Mucosa of stomach (tissue), 1 donor: Measurements from ENCODE around the gene EXOC2.
"Not testable (repeated sequence)": the region's sequence is repeated elsewhere in the genome, so short reads cannot be mapped to it uniquely, and the experiment has no call there.

Experiments
- H3K27me3 ChIP-seq: one replicate; pipeline ENCODE4 v1.7.0; 2013; ENCODE audit warnings: mild to moderate bottlenecking, low read length; ENCODE audit not compliant: control insufficient read depth, insufficient read depth
- H3K36me3 ChIP-seq: one replicate; pipeline ENCODE4 v1.7.0; 2013; ENCODE audit warnings: low read length; ENCODE audit not compliant: control insufficient read depth, insufficient read depth
- H3K4me1 ChIP-seq: one replicate; pipeline ENCODE4 v1.7.0; 2013; ENCODE audit warnings: mild to moderate bottlenecking, low read length; ENCODE audit not compliant: control insufficient read depth, insufficient read depth
- H3K4me3 ChIP-seq: one replicate; pipeline ENCODE4 v1.7.0; 2013; ENCODE audit warnings: low read length
- H3K9ac ChIP-seq: one replicate; pipeline ENCODE4 v1.7.0; 2013; ENCODE audit warnings: mild to moderate bottlenecking, low read length, moderate library complexity
- H3K9me3 ChIP-seq: one replicate; pipeline ENCODE4 v1.7.0; 2013; ENCODE audit warnings: mild to moderate bottlenecking, low read length, moderate library complexity; ENCODE audit not compliant: control insufficient read depth
- donor health status: Pancreatic carcinoma.

Gene EXOC2

GRCh38 chr6:610882-611281 is 82.1 kb downstream of the EXOC2 start:
- Histone ChIP-seq H3K9ac (no peak overlapping the region), H3K27me3 (no peaks in the 10 kb centered on the region), H3K4me1 (no peaks in the 10 kb centered on the region), H3K4me3 (no peak overlapping the region), H3K9me3 (no peaks in the 10 kb centered on the region), H3K36me3 (no peaks in the 10 kb centered on the region)

GRCh38 chr6:609905-610304 is 83.0 kb downstream of the EXOC2 start:
- H3K27me3 ChIP-seq, result no peaks in the 10 kb centered on the region
- no peak overlapping the region for H3K4me3 ChIP-seq
- H3K36me3 ChIP-seq, result no peaks in the 10 kb centered on the region

GRCh38 chr6:606829-607379 is 86.0 kb downstream of the EXOC2 start:
- Histone ChIP-seq H3K4me1 (no peaks in the 10 kb centered on the region), H3K4me3 (no peak overlapping the region), H3K9ac (no peak overlapping the region), H3K36me3 (no peaks in the 10 kb centered on the region), H3K27me3 (no peaks in the 10 kb centered on the region), H3K9me3 (no peaks in the 10 kb centered on the region)

More at GRCh38 chr6:609905-610304, 83.0 kb downstream of the EXOC2 start:
- H3K9me3 ChIP-seq, result no peaks in the 10 kb centered on the region
- no peaks in the 10 kb centered on the region for H3K4me1 ChIP-seq
- no peak overlapping the region for H3K9ac ChIP-seq

- H3K27me3 ChIP-seq, H3K36me3 ChIP-seq, H3K4me1 ChIP-seq, H3K9me3 ChIP-seq, H3K4me3 ChIP-seq, H3K9ac ChIP-seq: not testable (repeated sequence)
These were observed 87.0 kb downstream of the EXOC2 start for GRCh38 chr6:605895-606294.

GRCh38 chr6:604579-604978 is 88.4 kb downstream of the EXOC2 start:
- no peaks in the 10 kb centered on the region for H3K36me3 ChIP-seq
- no peak overlapping the region for H3K9ac ChIP-seq
- H3K4me1 ChIP-seq, result no peaks in the 10 kb centered on the region
- no peak overlapping the region for H3K4me3 ChIP-seq
- no peaks in the 10 kb centered on the region for H3K27me3 ChIP-seq
- H3K9me3 ChIP-seq, result no peaks in the 10 kb centered on the region

- Histone ChIP-seq H3K36me3 (no peaks in the 10 kb centered on the region), H3K9me3 (no peaks in the 10 kb centered on the region), H3K27me3 (no peaks in the 10 kb centered on the region), H3K4me1 (no peaks in the 10 kb centered on the region), H3K4me3 (no peak overlapping the region), H3K9ac (no peak overlapping the region)
These were observed 89.7 kb downstream of the EXOC2 start for GRCh38 chr6:603265-603664.

- no peaks in the 10 kb centered on the region for H3K27me3 ChIP-seq
- H3K9ac ChIP-seq, result no peak overlapping the region
- H3K4me3 ChIP-seq, result no peak overlapping the region
- H3K36me3 ChIP-seq, result no peaks in the 10 kb centered on the region
- H3K4me1 ChIP-seq, result no peaks in the 10 kb centered on the region
- H3K9me3 ChIP-seq, result no peaks in the 10 kb centered on the region
These were observed 93.1 kb downstream of the EXOC2 start for GRCh38 chr6:599576-600448.

- Histone ChIP-seq H3K9me3 (no peaks in the 10 kb centered on the region), H3K27me3 (no peaks in the 10 kb centered on the region), H3K36me3 (no peaks in the 10 kb centered on the region), H3K4me3 (no peak overlapping the region), H3K4me1 (no peaks in the 10 kb centered on the region), H3K9ac (no peak overlapping the region)
These were observed 99.1 kb downstream of the EXOC2 start for GRCh38 chr6:593907-594212.

GRCh38 chr6:593139-593906 is 99.6 kb downstream of the EXOC2 start:
- Histone ChIP-seq H3K27me3 (no peaks in the 10 kb centered on the region), H3K9ac (no peak overlapping the region), H3K9me3 (no peaks in the 10 kb centered on the region), H3K36me3 (no peaks in the 10 kb centered on the region), H3K4me3 (no peak overlapping the region), H3K4me1 (no peaks in the 10 kb centered on the region)

- H3K4me1 ChIP-seq, result no peaks in the 10 kb centered on the region
- no peaks in the 10 kb centered on the region for H3K36me3 ChIP-seq
- no peak overlapping the region for H3K9ac ChIP-seq
- H3K4me3 ChIP-seq, result no peak overlapping the region
- H3K9me3 ChIP-seq, result no peaks in the 10 kb centered on the region
- no peaks in the 10 kb centered on the region for H3K27me3 ChIP-seq
These were observed 103.8 kb downstream of the EXOC2 start for GRCh38 chr6:589090-589489.

- Histone ChIP-seq H3K36me3 (no peaks in the 10 kb centered on the region), H3K4me1 (no peaks in the 10 kb centered on the region), H3K4me3 (no peak overlapping the region), H3K9ac (no peak overlapping the region), H3K27me3 (no peaks in the 10 kb centered on the region), H3K9me3 (no peaks in the 10 kb centered on the region)
These were observed 106.4 kb downstream of the EXOC2 start for GRCh38 chr6:586553-586952.

- no peaks in the 10 kb centered on the region for H3K36me3 ChIP-seq
These were observed 109.3 kb downstream of the EXOC2 start for GRCh38 chr6:583635-584034.

More at GRCh38 chr6:583635-584034, 109.3 kb downstream of the EXOC2 start:
- Histone ChIP-seq H3K27me3 (no peaks in the 10 kb centered on the region), H3K4me1 (no peaks in the 10 kb centered on the region), H3K4me3 (no peak overlapping the region), H3K9me3 (no peaks in the 10 kb centered on the region), H3K9ac (no peak overlapping the region)
